Measurements from ENCODE around the gene CTU1. TPM values are rescaled to one million over a fixed set of nuclear protein-coding genes. Genes with fewer than 3 reads are reported as not detected.

The CTU1 gene
- total RNA-seq, 2 experiments from 2014 or later: 8.3 to 13.3 TPM

DNA sequence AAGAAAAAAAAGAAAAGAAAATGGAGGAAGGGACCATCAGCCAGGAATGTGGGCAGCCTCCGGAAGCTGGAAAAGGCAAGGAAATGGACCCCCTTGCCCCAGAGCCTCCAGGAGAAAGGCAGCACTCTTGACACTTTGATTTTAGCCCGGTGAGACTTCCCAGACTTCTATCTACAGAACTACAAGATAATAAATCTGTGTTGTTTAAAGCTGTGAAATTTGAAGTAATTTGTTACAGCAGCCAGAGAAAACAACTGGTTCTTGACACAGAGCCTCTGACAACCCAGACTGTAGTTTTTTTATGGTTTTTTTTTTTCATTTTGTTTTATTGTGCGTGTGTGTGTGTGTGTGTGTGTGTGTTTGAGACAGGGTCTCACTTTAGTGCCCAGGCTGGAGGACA, 7.6 kb downstream of the CTU1 start:
- Histone ChIP-seq H3K36me3 (ENCODE audit: insufficient read depth, low read length) (peaks cover 29% of the 10 kb centered on the region), H3K9me3 (ENCODE audit: low read length) (no peaks in the 10 kb centered on the region), H3K79me2 (ENCODE audit: insufficient read depth, low read depth, low read length) (no peaks in the 10 kb centered on the region), H2AFZ (ENCODE audit: low read length) (no peak overlapping the region), H3K4me2 (ENCODE audit: low read length) (no peak overlapping the region), H3K27ac (ENCODE audit: low read depth, low read length, poor library complexity, severe bottlenecking) (no peak overlapping the region), H3K4me1 (ENCODE audit: insufficient read depth, low read length, poor library complexity, severe bottlenecking) (no peaks in the 10 kb centered on the region), H3K9me2 (ENCODE audit: insufficient read depth, low read length) (no peaks in the 10 kb centered on the region), H4K20me1 (ENCODE audit: insufficient read depth, low read length) (no peaks in the 10 kb centered on the region), H3K4me3 (ENCODE audit: low read depth, low read length, poor library complexity, severe bottlenecking) (no peak overlapping the region)
- TF ChIP-seq, protein P1, sequence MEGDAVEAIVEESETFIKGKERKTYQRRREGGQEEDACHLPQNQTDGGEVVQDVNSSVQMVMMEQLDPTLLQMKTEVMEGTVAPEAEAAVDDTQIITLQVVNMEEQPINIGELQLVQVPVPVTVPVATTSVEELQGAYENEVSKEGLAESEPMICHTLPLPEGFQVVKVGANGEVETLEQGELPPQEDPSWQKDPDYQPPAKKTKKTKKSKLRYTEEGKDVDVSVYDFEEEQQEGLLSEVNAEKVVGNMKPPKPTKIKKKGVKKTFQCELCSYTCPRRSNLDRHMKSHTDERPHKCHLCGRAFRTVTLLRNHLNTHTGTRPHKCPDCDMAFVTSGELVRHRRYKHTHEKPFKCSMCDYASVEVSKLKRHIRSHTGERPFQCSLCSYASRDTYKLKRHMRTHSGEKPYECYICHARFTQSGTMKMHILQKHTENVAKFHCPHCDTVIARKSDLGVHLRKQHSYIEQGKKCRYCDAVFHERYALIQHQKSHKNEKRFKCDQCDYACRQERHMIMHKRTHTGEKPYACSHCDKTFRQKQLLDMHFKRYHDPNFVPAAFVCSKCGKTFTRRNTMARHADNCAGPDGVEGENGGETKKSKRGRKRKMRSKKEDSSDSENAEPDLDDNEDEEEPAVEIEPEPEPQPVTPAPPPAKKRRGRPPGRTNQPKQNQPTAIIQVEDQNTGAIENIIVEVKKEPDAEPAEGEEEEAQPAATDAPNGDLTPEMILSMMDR (conservative IDR thresholded peaks at IDR 0.05; ENCODE audit: low read length): no peak
- no peak for TF ChIP-seq EZH2phosphoT487 (IDR thresholded peaks at IDR 0.05; ENCODE audit: borderline replicate concordance, low read depth, low read length)
- POLR2A ChIA-PET: interaction anchor here (0.6 kb wide), 1 partner anchor 305 kb away, joined by 7 read pairs; no protein-coding TSS in a partner anchor
- CTCF ChIA-PET (ENCODE audit: unreplicated experiment): no interaction called here
- no TSS peak for BruUV-seq (replicated peaks)
- intact Hi-C loops (cut with micrococcal nuclease; ENCODE audit: unreplicated experiment): no loop called here
- DNase-seq (ENCODE audit: low spot score): no peak

DNA sequence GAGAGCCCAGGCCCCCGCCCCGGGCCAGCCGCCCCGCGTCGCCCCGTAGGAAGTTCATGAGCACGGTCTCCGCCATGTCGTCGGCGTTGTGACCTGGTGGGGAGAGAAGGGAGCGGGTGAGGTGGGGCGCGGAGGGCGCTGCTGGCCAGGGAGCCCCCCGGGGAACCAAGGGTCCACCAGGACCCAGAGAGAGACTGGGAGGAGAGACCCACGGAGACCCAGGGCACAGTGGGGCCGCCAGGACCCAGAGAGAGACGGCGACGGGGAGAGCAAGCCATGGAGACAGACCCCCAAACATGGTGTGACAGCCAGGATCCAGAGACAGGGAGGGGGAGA, 9.2 kb downstream of the CTU1 start:
- Histone ChIP-seq H3K27ac (ENCODE audit: low read depth, low read length, poor library complexity, severe bottlenecking) (no peak overlapping the region), H3K4me1 (ENCODE audit: insufficient read depth, low read length, poor library complexity, severe bottlenecking) (no peaks in the 10 kb centered on the region), H3K36me3 (ENCODE audit: insufficient read depth, low read length) (peaks cover 29% of the 10 kb centered on the region), H3K4me2 (ENCODE audit: low read length) (no peak overlapping the region), H4K20me1 (ENCODE audit: insufficient read depth, low read length) (no peaks in the 10 kb centered on the region), H3K9me2 (ENCODE audit: insufficient read depth, low read length) (no peaks in the 10 kb centered on the region), H2AFZ (ENCODE audit: low read length) (no peak overlapping the region), H3K4me3 (ENCODE audit: low read depth, low read length, poor library complexity, severe bottlenecking) (no peak overlapping the region), H3K9me3 (ENCODE audit: low read length) (no peaks in the 10 kb centered on the region), H3K79me2 (ENCODE audit: insufficient read depth, low read depth, low read length) (no peaks in the 10 kb centered on the region)
- ChIA-PET POLR2A (no interaction called here), CTCF (ENCODE audit: unreplicated experiment) (no interaction called here)
- intact Hi-C loops (cut with micrococcal nuclease; ENCODE audit: unreplicated experiment): no loop called here
- TF ChIP-seq, protein P1 (conservative IDR thresholded peaks at IDR 0.05; ENCODE audit: low read length): no peak
- no peak for TF ChIP-seq EZH2phosphoT487 (IDR thresholded peaks at IDR 0.05; ENCODE audit: borderline replicate concordance, low read depth, low read length)
- BruUV-seq (replicated peaks): no TSS peak
- DNase-seq (ENCODE audit: low spot score): no peak

DNA sequence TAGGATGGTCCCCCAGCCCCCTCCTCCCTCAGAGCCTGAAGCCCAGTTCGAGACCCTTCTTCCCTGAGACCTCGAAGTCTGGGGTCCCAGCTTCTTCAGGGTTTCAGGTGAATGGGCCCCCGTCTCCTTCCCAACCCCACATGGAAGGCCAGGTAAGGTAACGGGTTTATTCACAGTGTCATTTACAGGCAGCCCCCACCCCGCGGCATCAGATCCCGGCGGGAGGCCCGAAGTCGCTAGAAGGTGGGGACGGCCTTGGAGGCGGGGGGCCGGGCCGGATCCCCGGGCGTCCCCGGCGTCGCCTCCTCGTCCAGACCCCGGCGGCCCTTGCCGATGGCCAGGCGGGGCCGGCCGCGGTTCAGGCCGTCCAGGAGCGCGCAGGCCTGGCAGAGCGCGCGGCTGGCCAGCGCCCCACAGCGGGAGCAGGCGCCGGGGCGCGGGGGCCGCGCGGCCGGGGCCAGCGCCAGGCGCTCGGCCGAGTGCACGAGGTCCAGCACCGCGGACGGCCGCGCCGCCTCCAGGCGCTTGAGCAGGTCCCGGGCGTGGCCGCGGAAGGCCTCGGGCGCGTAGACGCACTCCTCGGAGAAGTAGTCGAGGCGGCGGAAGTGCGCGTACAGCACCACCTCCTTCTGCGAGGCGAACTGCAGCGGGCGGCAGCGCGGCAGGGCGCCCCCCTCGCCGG, 9.7 kb downstream of the CTU1 start:
- intact Hi-C loops (cut with micrococcal nuclease; ENCODE audit: unreplicated experiment): no loop called here
- no peak overlapping the region for H3K27ac ChIP-seq (ENCODE audit: low read depth, low read length, poor library complexity, severe bottlenecking)
- H3K9me3 ChIP-seq (ENCODE audit: low read length): no peaks in the 10 kb centered on the region
- no peaks in the 10 kb centered on the region for H3K79me2 ChIP-seq (ENCODE audit: insufficient read depth, low read depth, low read length)
- DNase-seq (ENCODE audit: low spot score): no peak
- no peak overlapping the region for H2AFZ ChIP-seq (ENCODE audit: low read length)
- H3K4me3 ChIP-seq (ENCODE audit: low read depth, low read length, poor library complexity, severe bottlenecking): no peak overlapping the region
- H4K20me1 ChIP-seq (ENCODE audit: insufficient read depth, low read length): no peaks in the 10 kb centered on the region
- H3K4me1 ChIP-seq (ENCODE audit: insufficient read depth, low read length, poor library complexity, severe bottlenecking): no peaks in the 10 kb centered on the region
- H3K4me2 ChIP-seq (ENCODE audit: low read length): no peak overlapping the region
- no peaks in the 10 kb centered on the region for H3K9me2 ChIP-seq (ENCODE audit: insufficient read depth, low read length)
- peaks cover 29% of the 10 kb centered on the region for H3K36me3 ChIP-seq (ENCODE audit: insufficient read depth, low read length)
- ChIA-PET POLR2A (no interaction called here), CTCF (ENCODE audit: unreplicated experiment) (no interaction called here)
- no TSS peak for BruUV-seq (replicated peaks)
- TF ChIP-seq EZH2phosphoT487 (IDR thresholded peaks at IDR 0.05; ENCODE audit: borderline replicate concordance, low read depth, low read length): no peak
